ENCODE measurements around the gene GSC. TPM values are rescaled to one million over a fixed set of nuclear protein-coding genes. Genes with fewer than 3 reads are reported as not detected.

GSC gene
- not detected for total RNA-seq
- not detected for polyA plus RNA-seq (ENCODE audit: insufficient read depth, low read depth, low replicate concordance)
- long read RNA-seq, donor 1 = 0 reads
- long read RNA-seq, donor 2 = 0 reads
- long read RNA-seq, donor 3 = 0 reads
- long read RNA-seq, donor 4 = 0 reads
- long read RNA-seq, donor 5 = 0 reads
- long read RNA-seq, donor 6 = 0 reads
- long read RNA-seq, donor 7 = 0 reads
- long read RNA-seq, donor 8 = 0 reads
- long read RNA-seq, donor 9 = 0 reads
- long read RNA-seq, donor 10 = 0 reads

DNA sequence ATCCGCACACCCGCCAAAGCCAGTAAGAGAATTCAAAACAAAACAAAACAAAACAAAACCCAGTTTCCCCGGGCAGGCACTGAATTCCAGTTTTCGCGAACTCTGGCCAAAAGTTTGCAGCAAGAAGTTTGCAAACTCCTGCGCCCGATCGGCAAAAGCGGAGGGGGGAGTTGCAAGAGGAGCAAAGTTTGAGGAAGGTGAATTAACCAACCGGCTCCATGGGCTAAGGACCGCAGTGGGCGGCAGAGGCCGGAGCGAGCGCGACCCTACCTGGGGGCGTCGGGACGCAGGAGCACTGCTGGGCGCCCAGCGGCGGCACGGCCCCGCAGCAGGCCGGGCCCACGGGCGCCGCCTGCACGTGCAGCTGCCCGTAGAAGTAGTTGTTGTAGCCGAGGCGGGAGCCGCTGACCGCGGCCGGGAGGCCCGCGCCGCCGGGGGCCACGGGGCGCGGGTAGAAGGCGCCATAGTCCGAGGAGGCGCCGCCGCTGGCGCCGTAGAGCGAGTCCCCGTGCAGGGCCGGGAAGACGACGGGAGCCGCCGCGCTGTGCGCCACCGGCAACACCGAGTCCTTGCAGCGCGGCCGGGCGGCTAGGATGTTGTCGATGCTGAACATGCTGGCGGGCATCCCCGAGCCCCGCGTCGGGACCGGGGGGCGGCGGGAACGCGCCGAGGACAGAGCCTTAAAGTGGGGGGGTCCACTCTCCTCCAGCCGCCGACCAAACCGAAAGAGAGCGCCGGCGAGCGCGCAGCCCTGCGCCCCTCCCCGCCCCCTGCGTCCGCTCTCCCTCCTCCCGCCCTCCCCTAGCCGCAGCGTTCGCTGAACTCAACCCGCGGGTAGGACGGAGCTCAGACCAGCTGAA is at the start of gene GSC:
Gene GSC, minus strand, starts transcription at position 723 of the 860 bp plus-strand sequence. Its CDS starts 98 bp downstream, at position 625.
- Histone ChIP-seq H3K9me3 (ENCODE audit: control insufficient read depth in 2 of 3, insufficient read depth in 1 of 3, low read length in 3 of 3) (no peaks in the 10 kb centered on the region), H3K9ac (ENCODE audit: low read length in 3 of 3) (no peak within 1 kb of the TSS), H3K36me3 (ENCODE audit: control insufficient read depth in 2 of 3, insufficient read depth in 3 of 3, low read length in 3 of 3) (no peaks in the 10 kb centered on the region), H3K4me1 (ENCODE audit: control insufficient read depth in 2 of 3, insufficient read depth in 2 of 3, low read depth in 1 of 3, low read length in 3 of 3) (peaks cover 0 to 3% (median 0%) of the 10 kb centered on the region in 3 donors), H3K27me3 (ENCODE audit: control insufficient read depth, insufficient read depth, low read length) (peaks cover 75% of the 10 kb centered on the region), H3K27ac (ENCODE audit: low read depth in 2 of 2, low read length in 2 of 2) (no peak within 1 kb of the TSS), H3K4me3 (ENCODE audit: low read length in 3 of 3) (peak within 1 kb of the TSS in 1 of 3 donors; percentile 37)
- TF ChIP-seq, protein P1, sequence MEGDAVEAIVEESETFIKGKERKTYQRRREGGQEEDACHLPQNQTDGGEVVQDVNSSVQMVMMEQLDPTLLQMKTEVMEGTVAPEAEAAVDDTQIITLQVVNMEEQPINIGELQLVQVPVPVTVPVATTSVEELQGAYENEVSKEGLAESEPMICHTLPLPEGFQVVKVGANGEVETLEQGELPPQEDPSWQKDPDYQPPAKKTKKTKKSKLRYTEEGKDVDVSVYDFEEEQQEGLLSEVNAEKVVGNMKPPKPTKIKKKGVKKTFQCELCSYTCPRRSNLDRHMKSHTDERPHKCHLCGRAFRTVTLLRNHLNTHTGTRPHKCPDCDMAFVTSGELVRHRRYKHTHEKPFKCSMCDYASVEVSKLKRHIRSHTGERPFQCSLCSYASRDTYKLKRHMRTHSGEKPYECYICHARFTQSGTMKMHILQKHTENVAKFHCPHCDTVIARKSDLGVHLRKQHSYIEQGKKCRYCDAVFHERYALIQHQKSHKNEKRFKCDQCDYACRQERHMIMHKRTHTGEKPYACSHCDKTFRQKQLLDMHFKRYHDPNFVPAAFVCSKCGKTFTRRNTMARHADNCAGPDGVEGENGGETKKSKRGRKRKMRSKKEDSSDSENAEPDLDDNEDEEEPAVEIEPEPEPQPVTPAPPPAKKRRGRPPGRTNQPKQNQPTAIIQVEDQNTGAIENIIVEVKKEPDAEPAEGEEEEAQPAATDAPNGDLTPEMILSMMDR (IDR thresholded peaks at IDR 0.05; ENCODE audit: borderline replicate concordance, extremely low read depth, insufficient read depth) = no peak
- DNase-seq (peak; percentile 61 to 83 (median 70)), FAIRE-seq (no peak)
- intact Hi-C loops (cut with DNase I) = no loop called here

DNA sequence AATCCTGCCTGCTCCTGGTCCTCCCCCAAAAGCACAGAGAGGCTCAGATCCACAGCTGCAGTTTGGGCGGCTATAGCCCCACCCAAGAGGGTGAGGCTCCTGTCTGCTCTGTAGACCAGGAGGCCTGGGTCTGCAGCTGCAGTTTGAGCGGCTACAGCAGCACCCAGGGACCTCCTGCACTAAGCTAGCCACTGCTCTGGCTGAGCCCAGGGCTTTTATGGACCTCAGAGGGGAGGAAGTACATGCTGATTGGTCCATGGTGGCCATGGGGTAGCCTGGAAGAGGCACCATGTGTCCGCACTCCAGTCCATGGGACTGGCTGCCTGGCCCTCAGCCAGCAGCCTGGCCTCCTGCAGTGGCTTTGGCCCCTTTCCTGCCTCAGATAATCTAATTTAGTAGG is 49.6 kb upstream of the GSC start:
- Histone ChIP-seq H3K4me1 (ENCODE audit: control insufficient read depth in 2 of 3, insufficient read depth in 2 of 3, low read depth in 1 of 3, low read length in 3 of 3) (no peaks in the 10 kb centered on the region), H3K9me3 (ENCODE audit: control insufficient read depth in 2 of 3, insufficient read depth in 1 of 3, low read length in 3 of 3) (no peaks in the 10 kb centered on the region), H3K9ac (ENCODE audit: low read length in 3 of 3) (no peak overlapping the region), H3K4me3 (ENCODE audit: low read length in 3 of 3) (no peak overlapping the region), H3K36me3 (ENCODE audit: control insufficient read depth in 2 of 3, insufficient read depth in 3 of 3, low read length in 3 of 3) (no peaks in the 10 kb centered on the region), H3K27me3 (ENCODE audit: control insufficient read depth, insufficient read depth, low read length) (no peaks in the 10 kb centered on the region), H3K27ac (ENCODE audit: low read depth in 2 of 2, low read length in 2 of 2) (no peak overlapping the region)
- FAIRE-seq (no peak), DNase-seq (no peak)
- intact Hi-C loops (cut with DNase I) = no loop called here
- TF ChIP-seq, protein P1 (IDR thresholded peaks at IDR 0.05; ENCODE audit: borderline replicate concordance, extremely low read depth, insufficient read depth) = no peak

DNA sequence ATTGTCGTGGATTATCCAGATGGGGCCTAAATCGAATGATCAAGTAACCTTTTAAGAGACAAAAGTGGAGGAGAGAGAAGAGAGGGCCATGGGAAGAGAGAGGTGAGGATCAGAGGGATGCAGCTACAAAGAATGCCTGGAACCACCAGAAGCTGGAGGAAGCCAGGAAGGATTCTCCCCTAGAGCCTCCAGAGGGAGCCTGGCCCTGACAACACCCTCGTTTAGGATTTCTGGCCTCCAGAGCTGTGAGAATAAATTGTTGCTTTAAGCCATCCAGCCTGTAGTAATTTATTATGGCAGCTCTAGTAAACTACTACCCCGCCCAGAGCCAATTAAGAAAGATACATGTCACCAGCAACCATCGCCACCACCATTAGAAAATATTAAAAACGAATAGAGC is 46.2 kb upstream of the GSC start:
- no peaks in the 10 kb centered on the region for H3K27me3 ChIP-seq (ENCODE audit: control insufficient read depth, insufficient read depth, low read length)
- peak in 2 of 5 donors; percentile 24 to 63 for DNase-seq
- FAIRE-seq = no peak
- TF ChIP-seq, protein P1 (IDR thresholded peaks at IDR 0.05; ENCODE audit: borderline replicate concordance, extremely low read depth, insufficient read depth) = no peak
- no peaks in the 10 kb centered on the region for H3K4me1 ChIP-seq (ENCODE audit: control insufficient read depth in 2 of 3, insufficient read depth in 2 of 3, low read depth in 1 of 3, low read length in 3 of 3)
- no peak overlapping the region for H3K27ac ChIP-seq (ENCODE audit: low read depth in 2 of 2, low read length in 2 of 2)
- H3K4me3 ChIP-seq (ENCODE audit: low read length in 3 of 3) = no peak overlapping the region
- no peaks in the 10 kb centered on the region for H3K36me3 ChIP-seq (ENCODE audit: control insufficient read depth in 2 of 3, insufficient read depth in 3 of 3, low read length in 3 of 3)
- intact Hi-C loops (cut with DNase I) = no loop called here
- no peak overlapping the region for H3K9ac ChIP-seq (ENCODE audit: low read length in 3 of 3)
- no peaks in the 10 kb centered on the region for H3K9me3 ChIP-seq (ENCODE audit: control insufficient read depth in 2 of 3, insufficient read depth in 1 of 3, low read length in 3 of 3)

Measured in kidney (tissue), 22 donors.